HepG2 (cell line): ENCODE measurements around the gene PIM3. TPM values are rescaled to one million over a fixed set of nuclear protein-coding genes. Genes with fewer than 3 reads are reported as not detected.

Experiments used
- AGO1 ChIP-seq: fragments of 200-400 bp; formaldehyde crosslinking; IDR thresholded peaks from 2 replicates; pipeline ENCODE4 v1.6.1; 2017; ENCODE audit warnings: mild to moderate bottlenecking, low read depth, low read length, moderate library complexity; ENCODE audit not compliant: poor library complexity, severe bottlenecking
- DPF2 ChIP-seq: sonication (generic); formaldehyde crosslinking; IDR thresholded peaks from 2 replicates; pipeline ENCODE4 v1.4.0; 2020; ENCODE audit warnings: mild to moderate bottlenecking, low read depth, missing genetic modification reagents, borderline replicate concordance
- FOXK2 ChIP-seq: fragments of 450-650 bp; IDR thresholded peaks from 2 replicates; pipeline ENCODE4 v1.6.1; 2016
- FOXM1 ChIP-seq: sonication (generic); formaldehyde crosslinking; IDR thresholded peaks from 2 replicates; pipeline ENCODE4 v1.5.0; 2020; ENCODE audit warnings: missing genetic modification reagents
- KAT2B ChIP-seq: fragments of 150-350 bp; IDR thresholded peaks from 2 replicates; pipeline ENCODE4 v1.6.1; 2014; ENCODE audit warnings: low read depth, low read length, borderline replicate concordance
- MYC ChIP-seq: sonication (generic); formaldehyde crosslinking; IDR thresholded peaks from 2 replicates; pipeline ENCODE4 v1.9.0; 2021; ENCODE audit warnings: missing genetic modification reagents, borderline replicate concordance
- NR1H2 ChIP-seq: sonication (generic); formaldehyde crosslinking; IDR thresholded peaks from 2 replicates; pipeline ENCODE4 v1.8.1; 2022; ENCODE audit warnings: low read depth, missing genetic modification reagents, borderline replicate concordance
- PLSCR1 ChIP-seq: sonication (generic); formaldehyde crosslinking; IDR thresholded peaks from 2 replicates; pipeline ENCODE4 v1.5.0; 2020; ENCODE audit warnings: missing genetic modification reagents, mild to moderate bottlenecking, borderline replicate concordance
- RXRA ChIP-seq: sonication (generic); formaldehyde crosslinking; IDR thresholded peaks from 2 replicates; pipeline ENCODE4 v1.5.1; 2020; ENCODE audit warnings: missing genetic modification reagents
- RXRB ChIP-seq: IDR thresholded peaks from 2 replicates; pipeline ENCODE4 v1.6.1; 2016; ENCODE audit warnings: borderline replicate concordance, missing genetic modification reagents, missing compliant biosample characterization
- SIX4 ChIP-seq: sonication (generic); formaldehyde crosslinking; IDR thresholded peaks from 2 replicates; pipeline ENCODE4 v1.4.0; 2020; ENCODE audit warnings: missing genetic modification reagents
- TFDP2 ChIP-seq: sonication (generic); formaldehyde crosslinking; IDR thresholded peaks from 2 replicates; pipeline ENCODE4 v1.4.0; 2020; ENCODE audit warnings: missing genetic modification reagents
- UBTF ChIP-seq: sonication (generic); formaldehyde crosslinking; IDR thresholded peaks from 2 replicates; pipeline ENCODE4 v1.4.0; 2020; ENCODE audit warnings: mild to moderate bottlenecking, missing genetic modification reagents
- ZBTB8A ChIP-seq: sonication (generic); formaldehyde crosslinking; IDR thresholded peaks from 2 replicates; pipeline ENCODE4 v1.4.0; 2020; ENCODE audit warnings: mild to moderate bottlenecking, low read depth, missing genetic modification reagents, borderline replicate concordance
- ZNF292 ChIP-seq: sonication (generic); formaldehyde crosslinking; IDR thresholded peaks from 2 replicates; pipeline ENCODE4 v1.8.1; 2022; ENCODE audit warnings: mild to moderate bottlenecking, low read depth, missing genetic modification reagents, borderline replicate concordance
- ZNF709 ChIP-seq: sonication (generic); formaldehyde crosslinking; IDR thresholded peaks from 2 replicates; pipeline ENCODE4 v1.5.0; 2020; ENCODE audit warnings: mild to moderate bottlenecking, missing genetic modification reagents
- ZNF737 ChIP-seq: sonication (generic); formaldehyde crosslinking; IDR thresholded peaks from 2 replicates; pipeline ENCODE4 v1.5.0; 2020; ENCODE audit warnings: missing genetic modification reagents, mild to moderate bottlenecking, borderline replicate concordance
- polyA plus RNA-seq, 8 experiments: library from polyadenylated mRNA; depleted of rRNA in 3 of 8; stranded (reverse) in 7 of 8; unstranded in 1 of 8; fragments of >200 nt; fragmentation: Illumina TruSeq in 4 of 8; extraction: Trizol in 4 of 8; gene quantifications; 2 replicates each; pipeline versions ENCODE4 v1.2.1 to v1.2.3, GENCODE V29; 2011 to 2016; ENCODE audit warnings: low read depth in 4 of 8, missing spikeins in 1 of 8, mixed read lengths in 1 of 8; ENCODE audit not compliant: insufficient read depth in 1 of 8
- total RNA-seq, 5 experiments: library from RNA; depleted of rRNA; stranded (reverse); fragments of >200 nt; fragmentation: Illumina TruSeq; extraction: Trizol; gene quantifications; 2 replicates each; pipeline ENCODE4 v1.2.3, GENCODE V29; 2016; ENCODE audit warnings: low read depth in 1 of 5
- TF ChIP-seq, protein P1 (sequence below): sonication (generic); formaldehyde crosslinking; IDR thresholded peaks from 2 replicates; pipeline ENCODE4 v1.5.0; 2020; ENCODE audit warnings: mild to moderate bottlenecking, missing genetic modification reagents
- TF ChIP-seq, protein P2 (sequence below), 2 experiments: sonication (generic) in 1 of 2; formaldehyde crosslinking in 1 of 2; IDR thresholded peaks; 2 replicates each; pipeline versions ENCODE4 v1.4.0 to v1.6.1; 2018 to 2020; ENCODE audit warnings: missing genetic modification reagents in 2 of 2, borderline replicate concordance in 1 of 2, low read depth in 1 of 2, mild to moderate bottlenecking in 1 of 2, missing biosample characterization in 1 of 2

Gene PIM3
- total and polyA plus RNA-seq, 2 of the 13 experiments (the other 11 are each of a cell fraction or from before 2014, with no cell fraction given), result 21.6 to 31.2 TPM

DNA sequence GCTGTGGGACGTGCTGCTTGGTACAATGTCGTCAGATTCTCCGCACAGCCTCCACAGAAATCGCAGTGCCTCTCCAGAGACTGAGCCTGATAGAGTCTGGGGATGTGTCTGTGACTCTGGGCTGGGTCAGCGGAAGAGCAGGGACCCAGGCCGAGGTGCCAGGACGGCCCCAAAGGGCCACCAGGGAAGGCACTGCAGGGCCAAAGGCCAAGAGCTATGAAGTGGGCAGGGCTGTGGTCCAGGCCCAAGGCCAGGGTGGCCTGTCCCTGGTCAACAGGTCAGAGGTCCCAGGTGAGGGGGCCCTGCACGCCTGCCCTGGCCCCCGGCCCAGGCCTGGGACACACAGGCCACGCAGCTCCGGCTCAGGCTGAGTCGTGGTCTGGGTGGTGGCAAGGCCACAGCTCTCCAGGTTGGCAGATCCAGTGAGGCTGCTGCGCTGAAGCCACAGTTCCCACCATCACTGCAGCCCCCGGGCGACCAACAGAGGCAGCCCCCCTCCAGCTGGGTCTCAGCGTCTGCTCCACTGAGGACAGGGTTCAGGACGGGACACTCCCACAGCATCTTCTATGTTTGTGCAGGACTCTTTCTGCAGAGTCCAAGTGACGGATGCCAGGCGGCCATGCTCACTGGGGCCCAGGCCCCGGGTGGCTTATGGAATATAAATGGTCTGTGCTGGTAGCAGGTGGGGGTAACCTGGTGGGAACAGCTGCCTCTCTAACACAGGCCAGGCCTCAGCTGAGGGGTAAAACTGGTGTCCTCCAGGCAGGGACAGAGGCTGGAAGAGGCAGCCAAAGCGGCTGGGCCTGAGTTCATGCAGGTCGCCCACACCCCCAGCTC, 4.8 kb upstream of the PIM3 start (continued):
- TF ChIP-seq, protein P1, sequence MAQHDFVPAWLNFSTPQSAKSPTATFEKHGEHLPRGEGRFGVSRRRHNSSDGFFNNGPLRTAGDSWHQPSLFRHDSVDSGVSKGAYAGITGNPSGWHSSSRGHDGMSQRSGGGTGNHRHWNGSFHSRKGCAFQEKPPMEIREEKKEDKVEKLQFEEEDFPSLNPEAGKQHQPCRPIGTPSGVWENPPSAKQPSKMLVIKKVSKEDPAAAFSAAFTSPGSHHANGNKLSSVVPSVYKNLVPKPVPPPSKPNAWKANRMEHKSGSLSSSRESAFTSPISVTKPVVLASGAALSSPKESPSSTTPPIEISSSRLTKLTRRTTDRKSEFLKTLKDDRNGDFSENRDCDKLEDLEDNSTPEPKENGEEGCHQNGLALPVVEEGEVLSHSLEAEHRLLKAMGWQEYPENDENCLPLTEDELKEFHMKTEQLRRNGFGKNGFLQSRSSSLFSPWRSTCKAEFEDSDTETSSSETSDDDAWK (CRISPR knock-in tag), result no peak
- TF ChIP-seq SIX4 (CRISPR knock-in tag) (no peak), FOXM1 (CRISPR knock-in tag) (no peak), ZNF292 (no peak), TFDP2 (CRISPR knock-in tag) (no peak), DPF2 (CRISPR knock-in tag) (no peak), RXRB (CRISPR knock-in tag) (peak; percentile 55; the same call in 1 of the 2 replicates), ZBTB8A (CRISPR knock-in tag) (no peak), AGO1 (no peak), UBTF (peak; percentile 64), NR1H2 (no peak), RXRA (CRISPR knock-in tag) (peak; percentile 55), PLSCR1 (CRISPR knock-in tag) (no peak), ZNF737 (CRISPR knock-in tag) (no peak), ZNF709 (CRISPR knock-in tag) (no peak), FOXK2 (no peak), MYC (CRISPR knock-in tag) (no peak), KAT2B (no peak)
- TF ChIP-seq, protein P2, sequence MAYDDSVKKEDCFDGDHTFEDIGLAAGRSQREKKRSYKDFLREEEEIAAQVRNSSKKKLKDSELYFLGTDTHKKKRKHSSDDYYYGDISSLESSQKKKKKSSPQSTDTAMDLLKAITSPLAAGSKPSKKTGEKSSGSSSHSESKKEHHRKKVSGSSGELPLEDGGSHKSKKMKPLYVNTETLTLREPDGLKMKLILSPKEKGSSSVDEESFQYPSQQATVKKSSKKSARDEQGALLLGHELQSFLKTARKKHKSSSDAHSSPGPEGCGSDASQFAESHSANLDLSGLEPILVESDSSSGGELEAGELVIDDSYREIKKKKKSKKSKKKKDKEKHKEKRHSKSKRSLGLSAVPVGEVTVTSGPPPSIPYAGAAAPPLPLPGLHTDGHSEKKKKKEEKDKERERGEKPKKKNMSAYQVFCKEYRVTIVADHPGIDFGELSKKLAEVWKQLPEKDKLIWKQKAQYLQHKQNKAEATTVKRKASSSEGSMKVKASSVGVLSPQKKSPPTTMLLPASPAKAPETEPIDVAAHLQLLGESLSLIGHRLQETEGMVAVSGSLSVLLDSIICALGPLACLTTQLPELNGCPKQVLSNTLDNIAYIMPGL (CRISPR knock-in tag; IDR thresholded peaks at IDR 0.05; ENCODE audit: borderline replicate concordance in 1 of 2, low read depth in 1 of 2), result no peak
